Prostate gland (tissue), 2 donors: Measurements from ENCODE around the gene MEG3.

Source experiments
- CTCF ChIP-seq, 4 experiments: fragments of 200-600 bp in 2 of 4; fragments of 450-650 bp in 2 of 4; sonication (generic) in 2 of 4; IDR thresholded peaks; 1 replicate in 3 of 4; 2 replicates in 1 of 4; pipeline ENCODE4 v1.5.1; 2016 to 2019; ENCODE audit warnings: antibody characterized with exemption in 4 of 4, mild to moderate bottlenecking in 2 of 4, moderate library complexity in 2 of 4
- POLR2AphosphoS5 ChIP-seq: sonication (generic); formaldehyde crosslinking; IDR thresholded peaks from one replicate; pipeline ENCODE4 v1.6.1; 2017; ENCODE audit warnings: antibody characterized with exemption

- TF ChIP-seq POLR2AphosphoS5: no peak
- TF ChIP-seq CTCF (IDR thresholded peaks at IDR 0.05): no peak
These were observed 33.9 kb upstream of the MEG3 start for GRCh38 chr14:100791995-100792394.
